Liver (tissue), 9 donors: ENCODE measurements around the gene UBASH3A. TPM values are rescaled to one million over a fixed set of nuclear protein-coding genes. Genes with fewer than 3 reads are reported as not detected.

Source experiments
- DNase-seq: peaks from one replicate; pipeline ENCODE4 v3.0.0-alpha.2; 2017; ENCODE audit warnings: low spot score
- H3K27ac ChIP-seq, 2 donors: one replicate each; pipeline ENCODE4 v1.7.0; 2013; ENCODE audit warnings: inconsistent platforms in 2 of 2, low read length in 2 of 2, control low read depth in 1 of 2, low read depth in 1 of 2, mild to moderate bottlenecking in 1 of 2
- H3K27me3 ChIP-seq, 4 donors: one replicate each; pipeline versions ENCODE4 v1.6.1 to v1.7.0; 2013; ENCODE audit warnings: low read length in 3 of 4, inconsistent platforms in 1 of 4, mild to moderate bottlenecking in 1 of 4, moderate library complexity in 1 of 4; ENCODE audit not compliant: control insufficient read depth in 4 of 4, insufficient read depth in 4 of 4
- H3K36me3 ChIP-seq, 4 donors: one replicate each; pipeline versions ENCODE4 v1.6.1 to v1.7.0; 2013; ENCODE audit warnings: low read length in 3 of 4, mild to moderate bottlenecking in 3 of 4, low read depth in 1 of 4, moderate library complexity in 1 of 4; ENCODE audit not compliant: control insufficient read depth in 4 of 4, insufficient read depth in 3 of 4
- H3K4me1 ChIP-seq, 4 donors: one replicate each; pipeline versions ENCODE4 v1.6.1 to v1.7.0; 2013; ENCODE audit warnings: low read length in 3 of 4, mild to moderate bottlenecking in 3 of 4, moderate library complexity in 1 of 4; ENCODE audit not compliant: control insufficient read depth in 4 of 4, insufficient read depth in 4 of 4
- H3K4me3 ChIP-seq, 3 donors: one replicate each; pipeline versions ENCODE4 v1.6.1 to v1.7.0; 2013; ENCODE audit warnings: low read length in 3 of 3, control low read depth in 1 of 3, low read depth in 1 of 3, mild to moderate bottlenecking in 1 of 3
- H3K9ac ChIP-seq, 2 donors: one replicate each; pipeline ENCODE4 v1.7.0; 2013; ENCODE audit warnings: low read length in 2 of 2, mild to moderate bottlenecking in 2 of 2, moderate library complexity in 2 of 2, control low read depth in 1 of 2, low read depth in 1 of 2
- H3K9me3 ChIP-seq, 4 donors: one replicate each; pipeline versions ENCODE4 v1.6.1 to v1.7.0; 2013; ENCODE audit warnings: low read length in 3 of 4; ENCODE audit not compliant: control insufficient read depth in 4 of 4
- ATF3 ChIP-seq: IDR thresholded peaks from 2 replicates; pipeline ENCODE4 v1.6.1; 2016; ENCODE audit warnings: antibody characterized with exemption
- CTCF ChIP-seq: fragments of 150-350 bp; IDR thresholded peaks from 2 replicates; pipeline ENCODE4 v1.5.1; 2017; ENCODE audit warnings: improper control_type of control experiment, low read depth, low read length; ENCODE audit not compliant: missing input control
- EGR1 ChIP-seq, 2 donors: IDR thresholded peaks; 2 replicates each; pipeline ENCODE4 v1.6.1; 2016 to 2018; ENCODE audit warnings: antibody characterized with exemption in 2 of 2, low read depth in 2 of 2
- FOXA1 ChIP-seq: IDR thresholded peaks from 2 replicates; pipeline ENCODE4 v1.6.1; 2016; ENCODE audit warnings: antibody characterized with exemption
- FOXA2 ChIP-seq: IDR thresholded peaks from 2 replicates; pipeline ENCODE4 v1.6.1; 2016; ENCODE audit warnings: antibody characterized with exemption
- GABPA ChIP-seq, 2 donors: IDR thresholded peaks in 1 of 2; conservative IDR thresholded peaks in 1 of 2; 2 replicates each; pipeline ENCODE4 v1.6.1; 2016; ENCODE audit warnings: antibody characterized with exemption in 2 of 2, mild to moderate bottlenecking in 1 of 2, moderate library complexity in 1 of 2
- HNF4A ChIP-seq, 2 donors: conservative IDR thresholded peaks; 2 replicates each; pipeline ENCODE4 v1.6.1; 2016; ENCODE audit warnings: antibody characterized with exemption in 2 of 2, mild to moderate bottlenecking in 2 of 2
- HNF4G ChIP-seq: IDR thresholded peaks from 2 replicates; pipeline ENCODE4 v1.6.1; 2016; ENCODE audit warnings: antibody characterized with exemption
- JUND ChIP-seq, 2 donors: IDR thresholded peaks; 2 replicates each; pipeline ENCODE4 v1.6.1; 2016; ENCODE audit warnings: antibody characterized with exemption in 2 of 2
- REST ChIP-seq: IDR thresholded peaks from 2 replicates; pipeline ENCODE4 v1.6.1; 2016; ENCODE audit warnings: antibody characterized with exemption, mild to moderate bottlenecking
- RXRA ChIP-seq, 2 donors: IDR thresholded peaks; 2 replicates each; pipeline ENCODE4 v1.6.1; 2017 to 2018; ENCODE audit warnings: antibody characterized with exemption in 2 of 2, mild to moderate bottlenecking in 1 of 2
- SP1 ChIP-seq: IDR thresholded peaks from 2 replicates; pipeline ENCODE4 v1.6.1; 2018; ENCODE audit warnings: antibody characterized with exemption, mild to moderate bottlenecking
- TAF1 ChIP-seq: conservative IDR thresholded peaks from 2 replicates; pipeline ENCODE4 v1.6.1; 2016; ENCODE audit warnings: antibody characterized with exemption, mild to moderate bottlenecking
- YY1 ChIP-seq: IDR thresholded peaks from 2 replicates; pipeline ENCODE4 v1.6.1; 2016; ENCODE audit warnings: antibody characterized with exemption, mild to moderate bottlenecking
- ZBTB33 ChIP-seq: IDR thresholded peaks from 2 replicates; pipeline ENCODE4 v1.6.1; 2016; ENCODE audit warnings: antibody characterized with exemption
- WGBS: extraction: QIAGEN DNeasy Blood & Tissue Kit; methylation state at CpG from one replicate; pipeline ENCODE4 v1.1.7; 2013; 5-methylcytosine and 5-hydroxymethylcytosine counted together
- polyA plus RNA-seq, 2 donors: library from polyadenylated mRNA; stranded (reverse) in 1 of 2; unstranded in 1 of 2; fragments of 200-250 nt in 1 of 2; fragments of >200 nt in 1 of 2; fragmentation: Nextera tagmentation in 1 of 2; extraction: Ambion mirVana in 1 of 2; gene quantifications; one replicate each; pipeline versions ENCODE4 v1.2.1 to v1.2.3, GENCODE V29; 2013 to 2015
- total RNA-seq, 2 donors: library from RNA; depleted of rRNA; stranded (reverse); fragments of >200 nt; gene quantifications; one replicate each; pipeline ENCODE4 v1.2.3, GENCODE V29; 2014
- donor health status: healthy.
- donor health status: healthy.
- donor health status: healthy.
- donor health status: healthy.
- donor health status: healthy.

The UBASH3A gene
- total and polyA plus RNA-seq, 4 donors: 0.10 to 0.75 (median 0.45) TPM

GRCh38 chr21:42375506-42375905 is 28.2 kb upstream of the UBASH3A start:
- no peaks in the 10 kb centered on the region for H3K9me3 ChIP-seq
- no peak for TF ChIP-seq CTCF
- TF ChIP-seq RXRA (IDR thresholded peaks at IDR 0.05): no peak
- TF ChIP-seq HNF4A (conservative IDR thresholded peaks at IDR 0.05): no peak
- TF ChIP-seq REST: no peak
- TF ChIP-seq YY1: no peak
- TF ChIP-seq HNF4G: no peak
- no peak for TF ChIP-seq TAF1
- TF ChIP-seq EGR1 (IDR thresholded peaks at IDR 0.05; ENCODE audit: low read depth in 2 of 2): no peak
- no peak for TF ChIP-seq FOXA2
- no peak for TF ChIP-seq JUND (IDR thresholded peaks at IDR 0.05)
- no peak for TF ChIP-seq ZBTB33
- TF ChIP-seq FOXA1: no peak
- no peaks in the 10 kb centered on the region for H3K36me3 ChIP-seq
- H3K4me3 ChIP-seq: no peak overlapping the region
- peaks cover 0 to 2% (median 0%) of the 10 kb centered on the region in 4 donors for H3K27me3 ChIP-seq
- no peak overlapping the region for H3K9ac ChIP-seq
- 64% methylated on average over 11 of the region's 11 CpGs for WGBS
- H3K4me1 ChIP-seq: no peaks in the 10 kb centered on the region
- H3K27ac ChIP-seq: no peak overlapping the region
- no peak for DNase-seq

GRCh38 chr21:42375966-42376337 is 27.8 kb upstream of the UBASH3A start:
- TF ChIP-seq HNF4G (no peak), SP1 (no peak), TAF1 (no peak), RXRA (IDR thresholded peaks at IDR 0.05) (no peak), GABPA (IDR thresholded peaks at IDR 0.05 in 1 of 2, conservative IDR thresholded peaks at IDR 0.05 in 1 of 2) (no peak), REST (no peak), ATF3 (no peak), CTCF (no peak), FOXA1 (no peak)
- H3K4me3 ChIP-seq: no peak overlapping the region
- DNase-seq: no peak
- H3K27me3 ChIP-seq: no peaks in the 10 kb centered on the region
- no peaks in the 10 kb centered on the region for H3K9me3 ChIP-seq
- no peak overlapping the region for H3K27ac ChIP-seq
- H3K9ac ChIP-seq: no peak overlapping the region
- no peaks in the 10 kb centered on the region for H3K36me3 ChIP-seq
- WGBS: 75% methylated on average over 3 of the region's 3 CpGs
- H3K4me1 ChIP-seq: no peaks in the 10 kb centered on the region
